K562 (cell line): ENCODE measurements around the gene SEMA5A. TPM values are rescaled to one million over a fixed set of nuclear protein-coding genes. Genes with fewer than 3 reads are reported as not detected.

ENCODE experiments used
- ATAC-seq: fragments of 200-7000 bp; cut with Tn5 transposase; 3 replicates; pipeline ENCODE4 v1.9.1; 2020; ENCODE audit warnings: moderate library complexity
- BruUV-seq: library from RNA; stranded (reverse); fragments of 400-500 nt; replicated peaks from 2 replicates; lab custom pipeline; 2021; lab: Mats Ljungman, UMichigan
- CTCF ChIA-PET: fragments of 300-600 bp; formaldehyde crosslinking; extraction: SDS; loops from one replicate; lab custom pipeline; 2021; ENCODE audit warnings: low intra/inter-chr PET ratio; lab: Yijun Ruan, JAX
- POLR2A ChIA-PET: fragments of 300-600, 350-650 bp; sonication (Branson Sonifier 250); formaldehyde crosslinking; extraction: SDS; loops from one replicate; lab custom pipeline; 2021; ENCODE audit warnings: antibody characterized with exemption, inconsistent platforms; lab: Yijun Ruan, JAX
- DNase-seq, 4 experiments: peaks; one replicate each; pipeline versions ENCODE4 v3.0.0 to v3.0.0-alpha.2; 2011 to 2018; ENCODE audit warnings: low spot score in 3 of 4, mixed read lengths in 3 of 4; ENCODE audit errors: extremely low read depth in 1 of 4
- FAIRE-seq: peaks from 2 replicates; lab custom pipeline; 2011; peaks lifted over from hg19 to GRCh38; lab: Jason Lieb, UNC
- H2AFZ ChIP-seq: 2 replicates; pipeline ENCODE4 v1.6.0; 2011; ENCODE audit warnings: low read depth, low read length, control low read depth, inconsistent platforms
- H3K27ac ChIP-seq: fragments of 200-600 bp; 3 replicates; pipeline ENCODE4 v1.8.0; 2011; ENCODE audit warnings: low read depth, mild to moderate bottlenecking, control low read depth, inconsistent platforms, low read length, moderate library complexity, mixed read lengths; ENCODE audit errors: extremely low read depth
- H3K27me3 ChIP-seq, 2 experiments: fragments of 300-600 bp in 1 of 2; 2 replicates in 1 of 2; 3 replicates in 1 of 2; pipeline versions ENCODE4 v1.6.0 to v1.8.0; 2011; ENCODE audit warnings: inconsistent platforms in 2 of 2, low read length in 2 of 2, mild to moderate bottlenecking in 1 of 2, mixed read lengths in 1 of 2, moderate library complexity in 1 of 2; ENCODE audit not compliant: control insufficient read depth in 2 of 2, insufficient read depth in 2 of 2
- H3K36me3 ChIP-seq: fragments of 300-600 bp; 3 replicates; pipeline ENCODE4 v1.8.0; 2011; ENCODE audit warnings: mild to moderate bottlenecking, low read length, inconsistent platforms; ENCODE audit not compliant: control insufficient read depth, insufficient read depth
- H3K4me1 ChIP-seq, 2 experiments: fragments of 200-600 bp in 1 of 2; replicated peaks in 1 of 2; 2 replicates in 1 of 2; 3 replicates in 1 of 2; pipeline versions ENCODE4 v1.5.1 to v1.8.0; 2011; ENCODE audit warnings: inconsistent platforms in 2 of 2, low read length in 2 of 2, mild to moderate bottlenecking in 1 of 2, mixed read lengths in 1 of 2, moderate library complexity in 1 of 2; ENCODE audit not compliant: control insufficient read depth in 2 of 2, insufficient read depth in 2 of 2
- H3K4me2 ChIP-seq: 2 replicates; pipeline ENCODE4 v1.6.1; 2011; ENCODE audit warnings: low read length, control low read depth, inconsistent platforms, mixed read lengths; ENCODE audit not compliant: insufficient read depth
- H3K4me3 ChIP-seq: fragments of 200-600 bp; sonication (generic), shearing (Covaris generic); 2 replicates; pipeline ENCODE4 v1.5.1; 2016; ENCODE audit warnings: control low read depth, inconsistent platforms
- H3K79me2 ChIP-seq: fragments of 200-600 bp; 3 replicates; pipeline ENCODE4 v1.8.0; 2011; ENCODE audit warnings: low read length, inconsistent platforms; ENCODE audit not compliant: control insufficient read depth, insufficient read depth
- H3K9ac ChIP-seq, 2 experiments: 2 replicates each; pipeline versions ENCODE4 v1.6.0 to v1.6.1; 2011; ENCODE audit warnings: low read depth in 2 of 2, low read length in 2 of 2, control low read depth in 1 of 2, inconsistent platforms in 1 of 2, mild to moderate bottlenecking in 1 of 2, mixed read lengths in 1 of 2; ENCODE audit not compliant: insufficient read depth in 1 of 2
- H3K9me1 ChIP-seq: one replicate; pipeline ENCODE4 v1.6.0; 2011; ENCODE audit warnings: inconsistent platforms, mild to moderate bottlenecking, low read length, moderate library complexity; ENCODE audit not compliant: control insufficient read depth, insufficient read depth
- H3K9me3 ChIP-seq: replicated peaks from 2 replicates; pipeline ENCODE4 v1.5.1; 2011; ENCODE audit warnings: low read depth, low read length, inconsistent platforms; ENCODE audit not compliant: control insufficient read depth, insufficient read depth
- H4K20me1 ChIP-seq: replicated peaks from 2 replicates; pipeline ENCODE4 v1.6.1; 2011; ENCODE audit warnings: low read length, inconsistent platforms, mixed read lengths; ENCODE audit not compliant: control insufficient read depth, insufficient read depth
- CBFA2T2 ChIP-seq: fragments of 450-650 bp; conservative IDR thresholded peaks from 2 replicates; pipeline ENCODE4 v1.6.1; 2017; ENCODE audit warnings: mild to moderate bottlenecking
- CTCF ChIP-seq, 3 experiments: IDR thresholded peaks in 2 of 3; conservative IDR thresholded peaks in 1 of 3; 2 replicates each; pipeline ENCODE4 v1.5.1; 2011 to 2012; ENCODE audit warnings: low read length in 3 of 3, mild to moderate bottlenecking in 3 of 3, control low read depth in 2 of 3, improper control_type of control experiment in 1 of 3, inconsistent platforms in 1 of 3, low read depth in 1 of 3, mixed read lengths in 1 of 3, moderate library complexity in 1 of 3; ENCODE audit not compliant: insufficient read depth in 2 of 3
- MAZ ChIP-seq, 2 experiments: fragments of 450-650 bp in 1 of 2; sonication (generic) in 1 of 2; formaldehyde crosslinking; IDR thresholded peaks in 1 of 2; conservative IDR thresholded peaks in 1 of 2; 2 replicates each; pipeline versions ENCODE4 v1.4.0 to v1.5.0; 2020; ENCODE audit warnings: mild to moderate bottlenecking in 1 of 2, missing genetic modification reagents in 1 of 2
- NBN ChIP-seq: fragments of 450-650 bp; IDR thresholded peaks from 2 replicates; pipeline ENCODE4 v1.6.1; 2016; ENCODE audit warnings: low read depth, mild to moderate bottlenecking
- ZBTB9 ChIP-seq: fragments of 450-650 bp; formaldehyde crosslinking; IDR thresholded peaks from 2 replicates; pipeline ENCODE4 v1.4.0; 2020; ENCODE audit warnings: mild to moderate bottlenecking, moderate library complexity
- WGBS: fragments of 100-300 bp; shearing (Covaris generic); methylation state at CpG from one replicate; pipeline ENCODE4 v1.1.6; 2016; ENCODE audit warnings: low coverage, mixed read lengths; ENCODE audit not compliant: insufficient coverage; ENCODE audit errors: missing lambda C conversion rate; 5-methylcytosine and 5-hydroxymethylcytosine counted together
- in situ Hi-C: fragments of 300-500 bp; cut with MboI; formaldehyde crosslinking; loops from 4 replicates; pipeline ENCODE4 v1.15.0; 2018; ENCODE audit warnings: inconsistent platforms, mixed read lengths
- intact Hi-C: fragments of 100-400 bp; cut with micrococcal nuclease; formaldehyde crosslinking; loops from 2 replicates; pipeline ENCODE4 v1.14.2; 2022
- polyA plus RNA-seq, 8 experiments: library from polyadenylated mRNA; depleted of rRNA in 4 of 8; stranded (reverse) in 5 of 8; unstranded in 3 of 8; fragments of >200 nt; fragmentation: Nextera tagmentation in 2 of 8; fragmentation: Illumina TruSeq in 1 of 8; extraction: Ambion mirVana in 2 of 8; extraction: Trizol in 1 of 8; gene quantifications; 2 replicates each; pipeline versions ENCODE4 v1.2.1 to v1.2.3, GENCODE V29; 2011 to 2014; ENCODE audit warnings: inconsistent platforms in 1 of 8, missing spikeins in 1 of 8
- total RNA-seq, 7 experiments: library from RNA; depleted of rRNA in 6 of 7; stranded (reverse); fragments of >200 nt in 6 of 7; fragmentation: Illumina TruSeq in 2 of 7; extraction: Trizol in 2 of 7; gene quantifications; 2 replicates each; pipeline versions ENCODE4 v1.2.1 to v1.2.3, GENCODE V29; 2011 to 2021; ENCODE audit warnings: low replicate concordance in 1 of 7

SEMA5A gene
- total and polyA plus RNA-seq, 9 of the 15 experiments (the other 6 are each of a cell fraction or from before 2014, with no cell fraction given), result 0.02 TPM; not detected in 8

GRCh38 chr5:9320652-9321051, 225.2 kb downstream of the SEMA5A start (continued):
- no peak for TF ChIP-seq CTCF (IDR thresholded peaks at IDR 0.05 in 2 of 3, conservative IDR thresholded peaks at IDR 0.05 in 1 of 3; ENCODE audit: insufficient read depth in 2 of 3, low read depth in 1 of 3, low read length in 3 of 3)
- TF ChIP-seq ZBTB9 (CRISPR knock-in tag), result no peak
- no peak for TF ChIP-seq NBN
- TF ChIP-seq, all 486 proteins: peak for 0

- no peaks in the 10 kb centered on the region for H3K36me3 ChIP-seq
- FAIRE-seq, result no peak
- in situ Hi-C loops, result no loop called here
These were observed 227.8 kb downstream of the SEMA5A start for GRCh38 chr5:9318031-9318430.

More at GRCh38 chr5:9318031-9318430, 227.8 kb downstream of the SEMA5A start:
- Histone ChIP-seq H3K4me2 (no peak overlapping the region), H3K9ac (no peak overlapping the region), H3K9me3 (no peaks in the 10 kb centered on the region), H4K20me1 (no peaks in the 10 kb centered on the region), H3K9me1 (no peaks in the 10 kb centered on the region), H3K79me2 (no peaks in the 10 kb centered on the region), H2AFZ (no peak overlapping the region), H3K27ac (no peak overlapping the region), H3K4me1 (no peaks in the 10 kb centered on the region), H3K4me3 (no peak overlapping the region), H3K27me3 (no peaks in the 10 kb centered on the region)
- TF ChIP-seq MAZ (CRISPR knock-in tag; conservative IDR thresholded peaks at IDR 0.05 in 1 of 2, IDR thresholded peaks at IDR 0.05 in 1 of 2) (no peak), CBFA2T2 (no peak)
- BruUV-seq, result no TSS peak
- DNase-seq (no peak), ATAC-seq (no peak)
- CTCF ChIA-PET, result no interaction called here
- 0% methylated on average over 6 of the region's 6 CpGs for WGBS
- POLR2A ChIA-PET, result no interaction called here
- intact Hi-C loops, result no loop called here
